Urinary bladder (tissue), 4 donors: ENCODE results near the gene SPACA7. TPM values are rescaled to one million over a fixed set of nuclear protein-coding genes. Genes with fewer than 3 reads are reported as not detected.

Experiments
- DNase-seq: peaks from one replicate; pipeline ENCODE4 v3.0.0-alpha.2; 2015; ENCODE audit errors: extremely low spot score
- H3K27ac ChIP-seq: one replicate; pipeline ENCODE4 v1.5.1; 2013; ENCODE audit warnings: low read depth, mild to moderate bottlenecking, moderate library complexity
- H3K36me3 ChIP-seq: one replicate; pipeline ENCODE4 v1.6.1; 2013; ENCODE audit warnings: mild to moderate bottlenecking, moderate library complexity; ENCODE audit not compliant: insufficient read depth
- H3K4me1 ChIP-seq: one replicate; pipeline ENCODE4 v1.6.1; 2013; ENCODE audit warnings: mild to moderate bottlenecking, moderate library complexity; ENCODE audit not compliant: insufficient read depth
- H3K4me3 ChIP-seq: one replicate; pipeline ENCODE4 v1.5.1; 2013; ENCODE audit warnings: low read depth, low read length
- WGBS: extraction: QIAGEN DNeasy Blood & Tissue Kit; methylation state at CpG from one replicate; pipeline ENCODE4 v1.1.7; 2013; 5-methylcytosine and 5-hydroxymethylcytosine counted together
- polyA plus RNA-seq: library from polyadenylated mRNA; stranded (reverse); fragments of 200-250 nt; gene quantifications from one replicate; pipeline ENCODE4 v1.2.3, GENCODE V29; 2013
- total RNA-seq: library from RNA; depleted of rRNA; stranded (reverse); fragments of >200 nt; gene quantifications from one replicate; pipeline ENCODE4 v1.2.3, GENCODE V29; 2014
- donor health status: healthy with polysubstance abuse.
- donor health status: healthy.

The SPACA7 gene
- total and polyA plus RNA-seq, 2 donors: not detected

- 29% methylated on average over 21 of the region's 21 CpGs for WGBS
- no peak for DNase-seq
- no peak overlapping the region for H3K4me3 ChIP-seq
- H3K4me1 ChIP-seq: no peaks in the 10 kb centered on the region
- no peak overlapping the region for H3K27ac ChIP-seq
- H3K36me3 ChIP-seq: no peaks in the 10 kb centered on the region
Observed at GRCh38 chr13:112442483-112443090, 66.4 kb downstream of the SPACA7 start.

DNA sequence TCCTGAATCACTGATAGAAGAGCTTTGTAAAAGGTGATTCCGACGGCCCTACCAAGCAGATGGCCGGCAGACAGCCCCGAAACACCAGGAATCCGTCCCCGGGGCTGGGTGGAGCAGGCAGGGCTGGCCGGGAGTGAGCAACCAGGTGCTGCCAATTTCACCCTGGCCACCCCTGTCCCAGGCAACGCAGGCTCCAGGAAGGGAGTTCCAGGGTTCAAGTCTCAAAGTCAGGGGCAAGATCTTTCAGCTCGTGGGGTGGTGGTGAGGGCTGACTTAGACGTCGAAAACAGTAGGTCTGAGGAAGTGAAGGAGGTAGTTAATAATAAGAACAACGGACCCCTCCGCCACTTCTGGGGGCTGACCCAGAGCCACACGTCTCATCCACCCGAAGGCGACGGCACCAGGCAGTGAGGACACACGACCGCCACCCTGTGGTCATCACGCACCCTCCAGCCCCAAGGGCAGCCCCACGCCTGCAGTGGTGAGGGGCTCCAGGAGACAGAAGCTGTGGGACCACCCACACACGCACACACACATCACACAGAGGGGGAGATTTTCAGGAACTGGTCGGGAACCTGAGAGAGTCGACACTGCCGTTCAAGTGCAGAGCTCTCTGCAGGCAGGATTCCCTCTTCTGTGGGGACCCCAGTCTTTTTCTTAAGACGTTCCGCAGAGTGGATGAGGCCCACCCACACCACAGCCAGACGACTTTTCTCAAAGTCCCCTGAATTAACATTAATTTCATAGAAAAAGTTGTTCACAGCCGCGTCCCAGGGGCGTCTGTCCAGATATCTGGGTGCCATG, 67.2 kb downstream of the SPACA7 start:
- WGBS: 13% methylated on average over 31 of the region's 31 CpGs
- DNase-seq: no peak

GRCh38 chr13:112443995-112444311, 67.8 kb downstream of the SPACA7 start:
- H3K36me3 ChIP-seq: no peaks in the 10 kb centered on the region
- DNase-seq: no peak
- no peak overlapping the region for H3K4me3 ChIP-seq
- no peaks in the 10 kb centered on the region for H3K4me1 ChIP-seq
- H3K27ac ChIP-seq: no peak overlapping the region
- WGBS: under 1% methylated on average over 10 of the region's 10 CpGs

More for the DNA sequence above, 67.2 kb downstream of the SPACA7 start:
- no peaks in the 10 kb centered on the region for H3K4me1 ChIP-seq
- H3K36me3 ChIP-seq: no peaks in the 10 kb centered on the region
- H3K27ac ChIP-seq: no peak overlapping the region
- H3K4me3 ChIP-seq: no peak overlapping the region

GRCh38 chr13:112444416-112445399, 68.6 kb downstream of the SPACA7 start:
- no peaks in the 10 kb centered on the region for H3K4me1 ChIP-seq
- H3K27ac ChIP-seq: no peak overlapping the region
- H3K36me3 ChIP-seq: no peaks in the 10 kb centered on the region
- H3K4me3 ChIP-seq: no peak overlapping the region
- 76% methylated on average over 42 of the region's 42 CpGs for WGBS
- no peak for DNase-seq

DNA sequence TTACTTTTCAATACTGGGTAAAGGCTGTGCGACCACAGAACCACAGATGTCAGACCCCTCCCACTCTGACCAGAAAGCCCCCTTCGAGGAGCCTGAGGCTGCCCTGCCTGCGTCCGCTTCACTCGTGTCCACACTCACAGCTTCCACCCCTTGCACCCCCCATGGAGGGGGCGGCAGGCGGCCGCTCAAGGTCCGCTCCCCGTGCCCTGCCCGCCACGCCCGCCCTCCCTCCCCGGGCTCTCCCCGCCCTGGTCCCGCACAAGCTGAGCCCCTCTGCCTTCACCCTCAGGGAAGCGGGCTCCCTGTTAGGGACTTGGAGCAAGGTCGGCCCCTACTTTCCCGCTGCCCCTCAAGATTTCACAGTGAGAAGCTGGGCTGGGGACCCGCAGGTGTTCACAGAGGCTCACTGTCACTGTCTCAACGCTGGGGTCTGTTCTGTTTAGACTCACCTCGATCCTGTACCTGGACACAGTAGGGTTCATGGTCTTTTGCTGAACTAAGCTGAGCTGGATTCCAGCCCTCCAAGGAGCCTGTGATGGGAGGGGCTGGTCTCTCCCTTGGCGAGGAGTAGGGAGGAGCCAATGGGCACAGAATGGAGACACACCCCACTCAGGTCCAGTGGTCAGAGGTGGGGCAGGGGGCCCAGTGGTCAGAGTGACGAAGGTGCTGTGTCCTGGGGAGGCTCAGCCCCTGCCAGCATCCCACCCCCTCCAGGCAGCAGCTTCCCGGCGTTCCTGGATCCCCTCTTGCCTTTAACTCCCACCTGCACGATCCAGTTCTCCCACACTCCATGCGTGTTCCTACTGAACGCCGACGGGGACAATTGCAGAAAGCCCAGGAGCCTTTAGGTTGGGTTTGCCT, 69.5 kb downstream of the SPACA7 start:
- H3K27ac ChIP-seq: no peak overlapping the region
- no peaks in the 10 kb centered on the region for H3K4me1 ChIP-seq
- DNase-seq: no peak
- 68% methylated on average over 31 of the region's 31 CpGs for WGBS
- no peaks in the 10 kb centered on the region for H3K36me3 ChIP-seq
- H3K4me3 ChIP-seq: no peak overlapping the region

GRCh38 chr13:112446347-112446861, 70.2 kb downstream of the SPACA7 start:
- no peaks in the 10 kb centered on the region for H3K36me3 ChIP-seq
- no peak overlapping the region for H3K27ac ChIP-seq
- H3K4me3 ChIP-seq: no peak overlapping the region
- WGBS: 71% methylated on average over 12 of the region's 12 CpGs
- DNase-seq: no peak
- H3K4me1 ChIP-seq: no peaks in the 10 kb centered on the region

DNA sequence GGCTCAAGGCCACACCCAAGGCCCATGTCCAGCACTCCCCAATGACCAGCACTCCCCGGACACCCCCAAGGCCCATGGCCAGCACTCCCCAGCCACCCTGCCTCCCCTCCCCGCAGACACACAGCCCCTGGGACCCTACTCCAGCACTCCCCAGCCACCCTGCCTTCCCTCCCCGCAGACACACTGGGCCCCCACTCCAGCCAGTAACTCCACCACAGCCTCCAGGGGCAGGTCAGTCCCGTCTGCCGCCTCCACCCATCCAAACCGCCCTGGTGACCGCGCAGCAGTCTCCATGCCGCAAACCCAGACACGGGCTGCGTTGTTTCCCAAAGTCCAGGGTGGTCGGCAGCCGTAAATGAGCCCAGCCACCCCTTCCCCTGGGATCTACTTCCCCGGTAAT, 70.7 kb downstream of the SPACA7 start:
- Histone ChIP-seq H3K4me1 (no peaks in the 10 kb centered on the region), H3K27ac (no peak overlapping the region), H3K36me3 (no peaks in the 10 kb centered on the region), H3K4me3 (no peak overlapping the region)
- no peak for DNase-seq
- WGBS: 83% methylated on average over 14 of the region's 14 CpGs

DNA sequence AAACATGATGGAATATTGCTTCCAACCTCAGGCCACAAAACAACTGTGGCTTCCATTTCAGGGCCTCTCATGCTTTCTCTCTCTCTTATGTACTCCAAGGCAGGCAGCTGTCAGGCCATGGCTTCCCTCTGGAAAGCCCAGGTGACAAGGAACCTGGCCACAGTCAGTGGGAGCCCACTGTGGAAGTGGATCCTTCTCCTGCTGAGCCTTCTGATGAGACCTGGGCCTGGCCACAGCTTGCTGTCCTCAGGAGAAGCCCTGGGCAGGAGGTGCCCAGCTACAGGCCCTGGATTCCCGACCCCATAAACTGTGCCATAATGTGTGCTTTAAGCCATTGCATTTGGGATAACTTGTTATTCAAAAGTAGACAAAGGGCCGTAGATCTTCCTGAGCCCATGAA, 71.2 kb downstream of the SPACA7 start:
- no peak overlapping the region for H3K27ac ChIP-seq
- WGBS: 83% methylated on average over 2 of the region's 2 CpGs
- no peak for DNase-seq
- no peaks in the 10 kb centered on the region for H3K4me1 ChIP-seq
- H3K4me3 ChIP-seq: no peak overlapping the region
- no peaks in the 10 kb centered on the region for H3K36me3 ChIP-seq

DNA sequence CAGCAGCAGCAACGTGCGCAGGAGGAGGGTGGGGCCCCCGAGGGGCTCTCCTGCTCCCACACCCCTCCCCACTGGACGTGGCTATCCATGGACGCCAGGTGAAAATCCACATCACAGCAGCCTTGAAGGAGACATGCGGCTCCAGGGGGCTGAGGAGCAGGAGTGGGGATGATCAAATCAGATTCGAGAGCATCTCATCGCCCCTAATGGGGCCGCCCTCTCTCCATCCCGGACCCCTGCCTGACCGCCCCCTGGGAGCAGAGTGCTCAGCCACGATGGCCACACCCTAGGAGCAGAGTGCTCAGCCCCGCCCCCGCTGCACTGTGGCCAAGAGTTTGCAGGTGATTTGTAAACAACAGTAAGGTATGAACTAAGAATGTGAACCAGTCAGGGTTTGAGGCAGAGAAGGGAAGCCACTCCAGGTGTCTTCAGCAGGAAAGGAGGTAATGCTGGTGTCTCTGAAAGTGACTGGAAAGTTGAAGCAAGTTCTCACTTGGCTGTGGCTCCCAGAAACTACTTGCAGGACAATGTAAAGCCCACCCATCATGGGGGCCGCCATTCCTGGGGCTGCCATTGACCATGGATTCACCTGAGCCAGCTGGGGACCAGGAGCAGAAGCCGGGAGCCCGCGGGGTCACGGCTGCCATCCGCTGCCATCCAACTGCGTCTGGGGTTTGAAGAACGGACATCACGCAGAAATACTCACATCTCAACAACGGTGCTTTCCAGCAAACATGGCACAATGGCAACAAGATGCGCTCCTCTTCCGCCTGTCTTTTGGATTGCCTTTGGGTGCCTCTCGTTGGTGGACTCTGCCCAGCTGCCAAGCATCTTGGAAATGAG, 71.8 kb downstream of the SPACA7 start:
- no peak overlapping the region for H3K4me3 ChIP-seq
- H3K4me1 ChIP-seq: no peaks in the 10 kb centered on the region
- WGBS: 81% methylated on average over 27 of the region's 27 CpGs
- H3K27ac ChIP-seq: no peak overlapping the region
- DNase-seq: no peak
- no peaks in the 10 kb centered on the region for H3K36me3 ChIP-seq

DNA sequence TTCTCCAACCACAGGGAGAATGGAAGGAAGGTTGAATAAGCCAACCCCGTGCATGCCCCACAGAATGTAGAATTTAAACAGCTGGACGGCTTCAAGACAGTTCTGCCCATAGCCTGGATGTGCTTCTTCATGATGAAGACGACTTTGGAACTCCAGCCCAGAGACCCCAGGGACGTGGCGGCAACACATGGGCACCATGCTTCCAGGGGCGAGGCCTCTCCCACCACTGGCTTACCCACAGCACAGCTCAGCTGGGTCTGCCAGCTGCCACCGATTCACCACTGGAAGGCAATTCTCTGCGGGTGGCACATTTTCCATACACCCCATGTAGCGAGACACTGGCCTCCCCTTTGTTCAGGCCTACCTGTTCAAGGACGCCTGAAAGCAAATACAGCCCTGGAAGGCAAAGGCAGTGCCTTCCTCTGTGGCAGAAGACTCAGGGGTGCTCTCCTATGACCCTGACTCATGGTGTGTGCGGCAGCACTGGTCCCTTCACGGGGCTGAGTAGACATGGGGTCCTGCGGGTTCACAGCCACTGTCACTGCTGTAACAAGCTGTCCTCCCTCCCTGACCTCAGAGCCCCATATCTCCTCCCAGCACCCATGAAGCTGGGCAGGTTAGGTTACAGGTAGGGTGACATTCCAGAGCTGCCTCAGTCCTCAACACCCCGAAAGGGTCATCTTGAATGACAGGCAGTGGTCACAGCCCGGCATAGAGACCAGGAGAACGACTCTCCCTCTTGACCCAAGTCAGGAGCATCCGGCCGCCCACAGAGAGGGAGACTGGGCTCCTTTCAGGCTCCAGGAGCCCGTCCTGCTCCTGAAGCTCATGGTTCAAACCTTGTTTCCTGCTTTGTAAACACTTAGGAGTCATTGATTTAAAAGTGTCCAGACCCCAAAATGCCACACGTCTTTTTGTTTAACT, 72.7 kb downstream of the SPACA7 start:
- no peaks in the 10 kb centered on the region for H3K36me3 ChIP-seq
- 75% methylated on average over 20 of the region's 20 CpGs for WGBS
- H3K27ac ChIP-seq: no peak overlapping the region
- DNase-seq: no peak
- no peaks in the 10 kb centered on the region for H3K4me1 ChIP-seq
- no peak overlapping the region for H3K4me3 ChIP-seq

DNA sequence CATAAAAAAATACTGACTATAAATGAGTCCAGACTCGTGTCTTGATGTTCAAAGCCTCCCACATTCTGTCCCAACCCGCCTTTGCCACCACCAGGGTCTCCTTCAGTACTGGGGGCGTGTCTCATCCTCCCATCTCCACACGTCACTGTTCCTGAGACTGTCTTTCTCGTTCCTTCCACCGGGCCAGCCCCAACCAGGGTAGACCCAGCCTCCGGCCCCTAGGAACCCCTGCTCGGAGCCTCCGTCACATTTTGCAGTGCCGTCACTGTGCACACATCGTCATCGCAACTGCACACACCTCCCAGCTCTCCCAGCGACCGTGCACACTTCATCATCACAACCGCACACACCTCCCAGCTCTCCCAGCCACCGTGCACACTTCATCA, 73.4 kb downstream of the SPACA7 start:
- no peaks in the 10 kb centered on the region for H3K4me1 ChIP-seq
- WGBS: 67% methylated on average over 16 of the region's 16 CpGs
- H3K27ac ChIP-seq: no peak overlapping the region
- H3K4me3 ChIP-seq: no peak overlapping the region
- no peak for DNase-seq
- no peaks in the 10 kb centered on the region for H3K36me3 ChIP-seq
